Measurements from ENCODE around the gene SMAD9. TPM values are rescaled to one million over a fixed set of nuclear protein-coding genes. Genes with fewer than 3 reads are reported as not detected.

Gene SMAD9
- total and polyA plus RNA-seq, 2 of the 8 experiments (the other 6 are each of a cell fraction or from before 2014, with no cell fraction given) = 0.45 to 1.0 TPM

DNA sequence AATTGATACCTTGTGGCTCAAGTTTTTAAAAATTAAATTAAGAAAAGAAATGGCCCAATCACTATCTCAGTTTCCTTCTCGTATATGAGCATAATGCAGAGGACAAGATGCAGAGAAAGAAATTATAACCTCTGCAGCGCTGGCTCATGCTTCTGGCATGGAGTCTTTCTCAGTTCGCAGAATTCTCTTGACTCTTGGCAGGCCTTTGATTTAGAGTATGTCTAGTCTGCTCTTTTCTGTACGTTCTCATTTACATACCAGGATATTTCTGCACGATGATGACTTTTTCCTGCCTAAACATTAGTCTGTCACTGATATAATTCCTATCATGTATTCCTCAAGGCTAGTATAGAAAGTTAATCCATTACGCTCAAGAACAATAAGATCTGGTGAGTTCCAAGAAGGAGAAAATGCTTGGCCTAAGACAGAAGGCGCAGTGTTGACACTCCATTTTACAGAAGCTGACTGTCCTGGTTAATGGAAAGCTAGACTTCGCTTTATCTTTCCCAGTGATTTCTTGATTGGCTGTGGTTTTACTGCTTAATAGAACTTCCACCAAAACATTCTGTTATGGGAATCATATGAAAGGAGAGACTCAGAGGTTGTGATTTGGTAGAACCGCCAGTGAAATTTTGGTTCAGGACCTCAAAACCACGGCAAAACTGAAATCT is 1.7 kb upstream of the SMAD9 start (continued):
- TF ChIP-seq GABPA (IDR thresholded peaks at IDR 0.05; ENCODE audit: borderline replicate concordance, insufficient read depth, low read length) = no peak
